HG02571 (cell line): ENCODE data around the gene OTOA.
"Not testable (repeated sequence)": the region's sequence is repeated elsewhere in the genome, so short reads cannot be mapped to it uniquely, and the experiment has no call there.

Experiments used
- ATAC-seq: cut with Tn5 transposase; IDR thresholded peaks from one replicate; pipeline ENCODE4 v1.9.1; 2021; ENCODE audit warnings: mild to moderate bottlenecking, moderate library complexity; ENCODE audit not compliant: unreplicated experiment

The OTOA gene

DNA sequence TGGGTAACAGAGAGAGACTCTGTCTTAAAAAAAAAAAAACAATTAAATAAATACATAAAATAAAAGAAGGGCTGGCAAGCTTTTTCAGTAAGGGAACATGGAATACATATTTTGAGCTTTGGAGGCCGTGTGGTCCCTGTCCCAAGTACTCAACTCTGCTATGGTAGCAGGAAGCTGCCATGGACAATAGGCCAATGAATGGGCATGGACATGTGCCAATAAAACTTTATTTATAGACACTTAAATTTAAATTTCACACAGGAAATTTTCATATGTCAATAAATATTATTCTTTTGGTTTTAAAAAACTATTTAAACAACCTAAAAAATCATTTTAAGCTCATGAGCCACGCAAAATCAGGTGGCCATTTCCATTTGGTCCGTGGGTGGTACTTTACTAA is 3.8 kb downstream of the OTOA start:
- no peak for ATAC-seq

GRCh38 chr16:21673469-21673868 is 9.7 kb downstream of the OTOA start:
- no peak for ATAC-seq

DNA sequence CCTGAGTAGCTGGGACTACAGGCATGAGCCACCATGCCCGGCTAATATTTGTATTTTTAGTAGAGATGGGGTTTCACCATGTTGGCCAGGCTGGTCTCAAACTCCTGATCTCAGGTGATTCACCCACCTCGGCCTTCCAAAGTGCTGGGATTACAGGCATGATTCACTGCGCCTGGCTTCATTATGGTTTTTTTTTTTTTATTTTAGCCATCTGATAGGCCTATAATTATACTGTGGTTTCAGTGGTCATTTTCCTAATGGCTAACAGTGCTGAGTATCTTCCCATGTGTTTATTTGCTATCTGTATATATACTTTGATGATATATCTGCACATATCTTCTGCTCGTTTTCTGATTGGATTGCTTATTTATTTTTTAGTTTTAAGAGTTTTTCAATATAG is 10.7 kb downstream of the OTOA start:
- not testable (repeated sequence) for ATAC-seq

DNA sequence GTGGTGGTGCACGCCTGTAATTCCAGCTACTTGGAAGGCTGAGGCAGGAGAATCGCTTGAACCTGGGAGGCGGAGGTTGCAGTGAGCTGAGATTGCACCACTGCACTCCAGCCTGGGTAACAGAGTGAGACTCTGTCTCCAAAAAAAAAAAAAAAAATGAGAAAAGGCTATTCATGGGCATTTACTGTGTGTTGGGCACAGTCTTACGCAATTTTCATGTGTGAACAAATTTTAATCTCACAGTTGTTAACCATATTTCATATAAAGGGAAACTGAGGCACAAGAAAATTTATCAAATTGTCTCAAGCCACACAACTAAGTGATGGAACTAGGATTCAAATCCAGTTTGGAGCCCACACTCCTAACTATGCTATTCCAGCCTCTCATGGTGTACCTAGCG is 16.9 kb downstream of the OTOA start:
- not testable (repeated sequence) for ATAC-seq

- no peak for ATAC-seq
Observed at GRCh38 chr16:21683184-21683583, 19.4 kb downstream of the OTOA start.

GRCh38 chr16:21684199-21684598 is 20.4 kb downstream of the OTOA start:
- no peak for ATAC-seq

DNA sequence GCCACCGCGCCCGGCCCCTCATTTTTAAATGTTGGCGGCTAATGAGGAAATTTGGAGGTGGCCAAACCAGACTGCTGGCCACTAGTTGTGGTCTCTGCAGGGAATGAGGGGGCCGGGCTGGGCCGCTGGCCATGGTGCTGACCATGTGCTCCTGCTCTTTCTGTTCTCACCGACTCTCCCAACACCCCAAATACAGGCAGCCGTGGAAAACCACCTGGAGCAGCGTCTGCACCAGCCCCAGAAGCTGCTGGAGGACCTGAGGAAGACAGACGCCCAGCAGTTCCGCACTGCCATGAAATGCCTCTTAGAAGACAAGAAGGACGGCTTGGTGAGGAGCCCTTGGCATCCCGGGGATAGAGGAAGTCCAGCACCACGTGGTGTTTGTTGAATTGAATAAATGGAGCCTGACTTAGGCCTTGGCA is 21.3 kb downstream of the OTOA start:
- ATAC-seq: no peak

GRCh38 chr16:21689107-21689506 is 25.3 kb downstream of the OTOA start:
- no peak for ATAC-seq

GRCh38 chr16:21690967-21691366 is 27.2 kb downstream of the OTOA start:
- ATAC-seq: not testable (repeated sequence)

DNA sequence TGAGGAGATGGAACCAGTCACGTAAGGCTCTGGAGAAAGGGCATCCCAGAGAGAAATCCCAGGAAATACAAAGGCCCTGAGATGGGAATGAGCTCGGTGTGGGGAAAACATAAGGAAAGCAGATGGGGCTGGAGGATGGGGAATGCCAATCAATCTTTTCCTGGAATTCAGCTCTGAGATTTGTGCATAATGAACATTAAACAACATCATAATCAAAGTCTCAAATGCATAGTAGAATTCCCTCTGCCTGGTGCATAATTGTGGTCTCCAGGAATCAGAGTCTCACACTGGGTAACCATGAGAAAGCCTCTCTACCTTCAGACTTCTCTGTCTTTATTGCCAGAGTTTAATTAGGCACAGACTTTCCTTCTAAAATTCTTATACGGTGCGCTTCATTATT is 30.8 kb downstream of the OTOA start:
- ATAC-seq: no peak

GRCh38 chr16:21697032-21697431 is 33.3 kb downstream of the OTOA start:
- ATAC-seq: no peak

- no peak for ATAC-seq
Observed at GRCh38 chr16:21698169-21699032, 34.6 kb downstream of the OTOA start.

DNA sequence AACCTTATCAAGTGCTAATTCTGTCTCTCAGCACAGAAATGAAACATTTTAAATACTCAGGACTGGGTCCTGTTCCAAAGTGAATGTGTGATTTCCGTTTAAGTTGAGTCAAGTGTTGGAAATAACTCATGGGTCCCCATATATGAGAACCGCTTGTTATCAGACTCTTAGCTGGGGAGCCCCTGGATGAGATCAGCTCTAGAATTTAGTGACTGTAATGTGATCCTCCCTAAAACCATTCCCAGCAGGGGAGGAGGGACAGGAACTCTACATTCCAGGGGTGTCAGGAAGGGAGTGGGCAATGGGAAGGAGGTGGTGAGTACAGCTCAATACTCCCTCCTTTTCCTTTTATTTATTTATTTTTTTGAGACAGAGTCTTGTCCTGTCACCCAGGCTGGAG is 37.5 kb downstream of the OTOA start:
- no peak for ATAC-seq

- no peak for ATAC-seq
Observed at GRCh38 chr16:21702276-21702675, 38.5 kb downstream of the OTOA start.

DNA sequence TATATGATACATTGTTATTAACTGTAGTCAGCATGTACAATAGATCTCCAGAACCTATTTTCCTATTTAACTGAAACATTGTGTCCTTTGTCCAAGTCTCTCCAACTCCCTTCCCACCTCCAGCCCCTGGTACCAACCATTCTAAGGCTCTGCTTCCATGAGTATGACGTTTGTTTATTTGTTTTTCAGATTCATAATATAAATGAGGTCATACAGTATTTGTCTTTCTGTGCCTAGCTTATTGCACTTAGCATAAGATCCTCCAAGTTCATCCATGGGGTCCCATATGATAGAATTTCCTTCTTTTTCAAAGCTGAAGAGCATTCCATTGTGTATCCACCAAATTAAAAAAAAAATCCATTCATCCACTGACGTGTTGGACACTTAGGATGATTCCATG is 39.4 kb downstream of the OTOA start:
- no peak for ATAC-seq

- no peak for ATAC-seq
Observed at GRCh38 chr16:21703589-21704174, 39.9 kb downstream of the OTOA start.

GRCh38 chr16:21704266-21704665 is 40.5 kb downstream of the OTOA start:
- no peak for ATAC-seq

GRCh38 chr16:21704733-21705132 is 41.0 kb downstream of the OTOA start:
- no peak for ATAC-seq

DNA sequence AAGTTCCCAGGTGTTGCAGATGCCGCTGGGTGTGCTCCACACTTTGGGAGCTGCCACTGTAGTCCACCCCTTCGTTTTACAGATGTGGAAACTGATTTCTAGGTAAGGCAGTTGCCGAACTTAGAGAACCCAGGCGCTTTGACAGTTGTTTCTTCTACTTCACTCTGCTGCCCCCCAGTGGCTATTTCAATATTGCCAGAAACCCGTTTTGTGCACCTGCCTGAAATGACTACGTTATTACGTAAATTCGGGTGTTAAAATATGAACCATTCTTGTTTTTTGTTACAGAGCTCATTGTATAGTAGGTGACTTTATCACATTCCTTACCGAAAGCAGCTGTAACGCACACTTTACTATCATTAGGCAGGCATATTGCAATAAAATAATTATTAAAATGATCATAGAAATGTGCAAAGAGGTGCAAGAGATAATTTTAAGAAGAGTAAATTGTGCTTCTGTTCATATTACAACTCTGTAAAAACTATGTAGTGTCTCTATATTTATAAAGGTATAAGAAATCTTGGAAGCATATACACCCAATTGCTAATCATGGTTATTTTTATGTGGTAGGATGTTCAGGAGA is 44.9 kb downstream of the OTOA start:
- ATAC-seq: no peak

DNA sequence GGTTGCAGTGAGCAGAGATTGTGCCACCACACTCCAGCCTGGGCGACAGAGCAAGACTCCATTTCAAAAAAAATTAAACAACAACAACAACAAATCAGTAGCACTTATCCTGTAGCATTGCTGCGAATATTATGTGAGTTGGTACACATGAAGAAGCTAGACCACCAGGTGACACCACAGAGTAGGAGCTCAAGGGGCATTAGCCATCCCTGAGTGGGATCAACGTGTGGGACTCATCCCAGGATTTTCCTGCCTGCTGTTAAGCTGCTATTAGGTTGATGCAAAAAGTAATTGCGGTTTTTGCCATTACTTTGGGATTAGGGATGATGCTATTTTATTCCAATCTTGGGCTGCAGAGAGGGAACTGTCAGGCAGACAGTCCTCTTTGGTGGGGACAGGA is 47.2 kb downstream of the OTOA start:
- no peak for ATAC-seq

- ATAC-seq: no peak
Observed at GRCh38 chr16:21713549-21714368, 50.0 kb downstream of the OTOA start.

- ATAC-seq: not testable (repeated sequence)
Observed at GRCh38 chr16:21714369-21714618, 50.5 kb downstream of the OTOA start.
